Measurements from ENCODE around the gene SGIP1.

The SGIP1 gene

GRCh38 chr1:66521721-66522365 lies 12.1 kb upstream of the SGIP1 start:
- no peak for DNase-seq (ENCODE audit: low read depth in 1 of 2, low spot score in 1 of 2)

- no peak for DNase-seq (ENCODE audit: low read depth in 1 of 2, low spot score in 1 of 2)
Observed at GRCh38 chr1:66523562-66523961, 10.4 kb upstream of the SGIP1 start.

- DNase-seq (ENCODE audit: low read depth in 1 of 2, low spot score in 1 of 2): no peak
Observed at GRCh38 chr1:66525086-66525485, 8.9 kb upstream of the SGIP1 start.

GRCh38 chr1:66526036-66526435 lies 7.9 kb upstream of the SGIP1 start:
- no peak for DNase-seq (ENCODE audit: low read depth in 1 of 2, low spot score in 1 of 2)

GRCh38 chr1:66526991-66527390 lies 7.0 kb upstream of the SGIP1 start:
- no peak for DNase-seq (ENCODE audit: low read depth in 1 of 2, low spot score in 1 of 2)

GRCh38 chr1:66527686-66528085 lies 6.3 kb upstream of the SGIP1 start:
- no peak for DNase-seq (ENCODE audit: low read depth in 1 of 2, low spot score in 1 of 2)

GRCh38 chr1:66528580-66528979 lies 5.4 kb upstream of the SGIP1 start:
- DNase-seq (ENCODE audit: low read depth in 1 of 2, low spot score in 1 of 2): no peak

- DNase-seq (ENCODE audit: low read depth in 1 of 2, low spot score in 1 of 2): no peak
Observed at GRCh38 chr1:66532214-66532613, 1.7 kb upstream of the SGIP1 start.

- no peak for DNase-seq (ENCODE audit: low read depth in 1 of 2, low spot score in 1 of 2)
Observed at GRCh38 chr1:66532798-66533783, 862 bp upstream of the SGIP1 start.

- DNase-seq (ENCODE audit: low read depth in 1 of 2, low spot score in 1 of 2): no peak
Observed at GRCh38 chr1:66535061-66535460, 1.1 kb downstream of the SGIP1 start.

- no peak for DNase-seq (ENCODE audit: low read depth in 1 of 2, low spot score in 1 of 2)
Observed at GRCh38 chr1:66535853-66536252, 1.9 kb downstream of the SGIP1 start.

- no peak for DNase-seq (ENCODE audit: low read depth in 1 of 2, low spot score in 1 of 2)
Observed at GRCh38 chr1:66537718-66538117, 3.8 kb downstream of the SGIP1 start.

- no peak for DNase-seq (ENCODE audit: low read depth in 1 of 2, low spot score in 1 of 2)
Observed at GRCh38 chr1:66539491-66539890, 5.5 kb downstream of the SGIP1 start.

- no peak for DNase-seq (ENCODE audit: low read depth in 1 of 2, low spot score in 1 of 2)
Observed at GRCh38 chr1:66540434-66541032, 6.6 kb downstream of the SGIP1 start.

- DNase-seq (ENCODE audit: low read depth in 1 of 2, low spot score in 1 of 2): no peak
Observed at GRCh38 chr1:66542314-66542713, 8.4 kb downstream of the SGIP1 start.

- no peak for DNase-seq (ENCODE audit: low read depth in 1 of 2, low spot score in 1 of 2)
Observed at GRCh38 chr1:66542811-66543767, 9.1 kb downstream of the SGIP1 start.

- no peak for DNase-seq (ENCODE audit: low read depth in 1 of 2, low spot score in 1 of 2)
Observed at GRCh38 chr1:66546047-66546810, 12.3 kb downstream of the SGIP1 start.

- no peak for DNase-seq (ENCODE audit: low read depth in 1 of 2, low spot score in 1 of 2)
Observed at GRCh38 chr1:66549017-66549416, 15.1 kb downstream of the SGIP1 start.

GRCh38 chr1:66550243-66550642 lies 16.3 kb downstream of the SGIP1 start:
- no peak for DNase-seq (ENCODE audit: low read depth in 1 of 2, low spot score in 1 of 2)

GRCh38 chr1:66552287-66552686 lies 18.3 kb downstream of the SGIP1 start:
- no peak for DNase-seq (ENCODE audit: low read depth in 1 of 2, low spot score in 1 of 2)
